HG03045 (cell line): ENCODE results near the gene GPD1.
"Not testable (repeated sequence)": the region's sequence is repeated elsewhere in the genome, so short reads cannot be mapped to it uniquely, and the experiment has no call there.

Source experiments
- ATAC-seq: cut with Tn5 transposase; IDR thresholded peaks from one replicate; pipeline ENCODE4 v1.9.1; 2021; ENCODE audit warnings: mild to moderate bottlenecking, moderate library complexity; ENCODE audit not compliant: unreplicated experiment

GPD1 gene

GRCh38 chr12:50120521-50120920 is 16.7 kb downstream of the GPD1 start:
- ATAC-seq = no peak

GRCh38 chr12:50120953-50121352 is 17.1 kb downstream of the GPD1 start:
- ATAC-seq = no peak

- ATAC-seq = no peak
Measured at GRCh38 chr12:50121641-50122040, 17.8 kb downstream of the GPD1 start.

GRCh38 chr12:50123203-50123602 is 19.4 kb downstream of the GPD1 start:
- ATAC-seq = no peak

GRCh38 chr12:50127546-50127945 is 23.7 kb downstream of the GPD1 start:
- ATAC-seq = no peak

GRCh38 chr12:50129290-50129689 is 25.5 kb downstream of the GPD1 start:
- no peak for ATAC-seq

- no peak for ATAC-seq
Measured at GRCh38 chr12:50132505-50133135, 28.8 kb downstream of the GPD1 start.

GRCh38 chr12:50142993-50143392 is 39.2 kb downstream of the GPD1 start:
- no peak for ATAC-seq

GRCh38 chr12:50145439-50145838 is 41.6 kb downstream of the GPD1 start:
- ATAC-seq = no peak

GRCh38 chr12:50147281-50147680 is 43.5 kb downstream of the GPD1 start:
- ATAC-seq = no peak

GRCh38 chr12:50148011-50148410 is 44.2 kb downstream of the GPD1 start:
- not testable (repeated sequence) for ATAC-seq

GRCh38 chr12:50149311-50149710 is 45.5 kb downstream of the GPD1 start:
- no peak for ATAC-seq

GRCh38 chr12:50151047-50151687 is 47.4 kb downstream of the GPD1 start:
- ATAC-seq = no peak

GRCh38 chr12:50154947-50155346 is 51.1 kb downstream of the GPD1 start:
- not testable (repeated sequence) for ATAC-seq

- no peak for ATAC-seq
Measured at GRCh38 chr12:50156641-50157040, 52.8 kb downstream of the GPD1 start.

GRCh38 chr12:50157259-50157658 is 53.5 kb downstream of the GPD1 start:
- ATAC-seq = no peak

- no peak for ATAC-seq
Measured at GRCh38 chr12:50160643-50161042, 56.8 kb downstream of the GPD1 start.
